Esophagus squamous epithelium (tissue), 4 donors: ENCODE data around the gene SMOC1.

Experiments
- POLR2A ChIP-seq, 4 donors: fragments of 450-650 bp; IDR thresholded peaks; one replicate each; pipeline ENCODE4 v1.6.1; 2017; ENCODE audit warnings: antibody characterized with exemption in 4 of 4, mild to moderate bottlenecking in 4 of 4, moderate library complexity in 3 of 4
- TF ChIP-seq, protein P1 (sequence below), 6 experiments: fragments of 450-650 bp in 4 of 6; fragments of 200-600 bp in 2 of 6; sonication (generic) in 2 of 6; IDR thresholded peaks; one replicate each; pipeline ENCODE4 v1.5.1; 2016 to 2019; ENCODE audit warnings: antibody characterized with exemption in 6 of 6, mild to moderate bottlenecking in 4 of 6, moderate library complexity in 4 of 6

GRCh38 chr14:69842686-69843420, 36.4 kb upstream of the SMOC1 start:
- no peak for TF ChIP-seq POLR2A (IDR thresholded peaks at IDR 0.05)
- TF ChIP-seq, protein P1, sequence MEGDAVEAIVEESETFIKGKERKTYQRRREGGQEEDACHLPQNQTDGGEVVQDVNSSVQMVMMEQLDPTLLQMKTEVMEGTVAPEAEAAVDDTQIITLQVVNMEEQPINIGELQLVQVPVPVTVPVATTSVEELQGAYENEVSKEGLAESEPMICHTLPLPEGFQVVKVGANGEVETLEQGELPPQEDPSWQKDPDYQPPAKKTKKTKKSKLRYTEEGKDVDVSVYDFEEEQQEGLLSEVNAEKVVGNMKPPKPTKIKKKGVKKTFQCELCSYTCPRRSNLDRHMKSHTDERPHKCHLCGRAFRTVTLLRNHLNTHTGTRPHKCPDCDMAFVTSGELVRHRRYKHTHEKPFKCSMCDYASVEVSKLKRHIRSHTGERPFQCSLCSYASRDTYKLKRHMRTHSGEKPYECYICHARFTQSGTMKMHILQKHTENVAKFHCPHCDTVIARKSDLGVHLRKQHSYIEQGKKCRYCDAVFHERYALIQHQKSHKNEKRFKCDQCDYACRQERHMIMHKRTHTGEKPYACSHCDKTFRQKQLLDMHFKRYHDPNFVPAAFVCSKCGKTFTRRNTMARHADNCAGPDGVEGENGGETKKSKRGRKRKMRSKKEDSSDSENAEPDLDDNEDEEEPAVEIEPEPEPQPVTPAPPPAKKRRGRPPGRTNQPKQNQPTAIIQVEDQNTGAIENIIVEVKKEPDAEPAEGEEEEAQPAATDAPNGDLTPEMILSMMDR (IDR thresholded peaks at IDR 0.05) = no peak
